GM12878 (cell line): ENCODE measurements around the gene ANO4.

Experiments
- CBX5 ChIP-seq: sonication (generic); IDR thresholded peaks from 2 replicates; pipeline ENCODE4 v1.6.1; 2016; ENCODE audit warnings: low read depth, moderate library complexity, mild to moderate bottlenecking, inconsistent platforms
- CHD1 ChIP-seq: IDR thresholded peaks from 2 replicates; pipeline ENCODE4 v1.6.1; 2012; ENCODE audit warnings: low read depth, low read length, improper control_type of control experiment
- CTCF ChIP-seq, 3 experiments: IDR thresholded peaks in 2 of 3; conservative IDR thresholded peaks in 1 of 3; 2 replicates each; pipeline ENCODE4 v1.5.1; 2011; ENCODE audit warnings: low read depth in 3 of 3, low read length in 3 of 3, mild to moderate bottlenecking in 3 of 3, control low read depth in 2 of 3, moderate library complexity in 2 of 3, inconsistent platforms in 1 of 3, mixed read lengths in 1 of 3; ENCODE audit not compliant: control insufficient read depth in 2 of 3, insufficient read depth in 1 of 3; ENCODE audit errors: extremely low read depth in 1 of 3
- MYB ChIP-seq: fragments of 150-350 bp; IDR thresholded peaks from 2 replicates; pipeline ENCODE4 v1.6.1; 2014; ENCODE audit warnings: mild to moderate bottlenecking, low read depth, low read length, borderline replicate concordance
- NFYB ChIP-seq: IDR thresholded peaks from 2 replicates; pipeline ENCODE4 v1.6.1; 2011; ENCODE audit warnings: low read depth, mild to moderate bottlenecking, low read length, improper control_type of control experiment, moderate library complexity; ENCODE audit not compliant: insufficient read depth
- NR2C2 ChIP-seq: IDR thresholded peaks from 2 replicates; pipeline ENCODE4 v1.6.1; 2011; ENCODE audit warnings: borderline replicate concordance, low read depth; ENCODE audit not compliant: control insufficient read depth, insufficient read length
- NRF1 ChIP-seq: conservative IDR thresholded peaks from 2 replicates; pipeline ENCODE4 v1.6.1; 2011; ENCODE audit warnings: mild to moderate bottlenecking, low read depth, low read length, improper control_type of control experiment
- POLR2A ChIP-seq: IDR thresholded peaks from 2 replicates; pipeline ENCODE4 v1.6.1; 2011; ENCODE audit warnings: low read depth, mild to moderate bottlenecking, low read length
- POLR2AphosphoS5 ChIP-seq: IDR thresholded peaks from 2 replicates; pipeline ENCODE4 v1.6.1; 2011; ENCODE audit warnings: mild to moderate bottlenecking, low read length, inconsistent platforms
- ZNF274 ChIP-seq: IDR thresholded peaks from one replicate; pipeline ENCODE4 v1.8.0; 2011; ENCODE audit not compliant: insufficient read length, insufficient read depth

- TF ChIP-seq CTCF (IDR thresholded peaks at IDR 0.05 in 2 of 3, conservative IDR thresholded peaks at IDR 0.05 in 1 of 3; ENCODE audit: control insufficient read depth in 2 of 3, extremely low read depth in 1 of 3, insufficient read depth in 1 of 3, low read depth in 3 of 3, low read length in 3 of 3) (no peak), NRF1 (no peak), POLR2A (no peak), MYB (no peak), NR2C2 (no peak), NFYB (no peak), ZNF274 (no peak), POLR2AphosphoS5 (no peak), CBX5 (no peak), CHD1 (no peak)
These were observed 167.6 kb downstream of the ANO4 start for GRCh38 chr12:100962086-100962712.
